GM21723 (cell line): ENCODE results near the gene RNH1.
"Not testable (repeated sequence)": the region's sequence is repeated elsewhere in the genome, so short reads cannot be mapped to it uniquely, and the experiment has no call there.

ENCODE experiments used
- ATAC-seq: cut with Tn5 transposase; IDR thresholded peaks from one replicate; pipeline ENCODE4 v1.9.1; 2021; ENCODE audit warnings: mild to moderate bottlenecking, moderate library complexity; ENCODE audit not compliant: unreplicated experiment

RNH1 gene

DNA sequence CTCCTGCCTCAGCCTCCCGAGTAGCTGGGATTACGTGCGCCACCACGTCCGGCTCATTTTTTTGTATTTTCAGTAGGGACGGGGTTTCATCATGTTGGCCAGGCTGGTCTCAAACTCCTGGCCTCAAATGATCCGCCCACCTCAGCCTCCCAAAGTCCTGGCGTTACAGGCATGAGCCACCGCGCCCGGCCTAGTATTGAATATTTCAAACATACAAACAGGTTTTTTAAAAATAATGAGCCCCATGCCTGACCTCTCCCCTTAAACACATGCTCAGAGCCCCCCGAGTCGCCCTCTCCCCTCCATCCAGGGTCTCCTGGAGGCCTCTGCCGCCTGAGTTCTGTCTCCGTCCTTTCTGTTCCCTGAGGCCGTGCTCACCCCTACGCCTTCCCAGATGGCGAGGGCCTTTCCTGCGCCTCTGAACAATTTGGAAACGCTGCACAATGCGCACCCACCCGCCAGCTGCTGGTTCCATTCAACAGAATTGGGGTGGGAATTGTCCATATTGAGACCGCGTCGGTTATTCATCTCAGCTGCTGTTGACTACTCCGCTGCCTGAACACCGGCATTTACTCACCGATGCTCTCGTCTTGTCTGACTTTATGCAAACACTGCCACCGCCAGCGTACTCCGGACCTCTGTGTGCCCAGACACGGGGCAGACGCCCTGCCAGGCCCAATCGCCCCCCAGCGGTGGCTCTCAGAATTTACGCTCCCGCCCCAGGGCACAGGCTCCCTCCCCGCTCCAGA, 13.6 kb upstream of the RNH1 start:
- no peak for ATAC-seq

GRCh38 chr11:518463-519202, 11.6 kb upstream of the RNH1 start:
- peak; percentile 87 for ATAC-seq

GRCh38 chr11:516918-517685, 10.1 kb upstream of the RNH1 start:
- not testable (repeated sequence) for ATAC-seq

- no peak for ATAC-seq
Observed at GRCh38 chr11:516400-516799, 9.4 kb upstream of the RNH1 start.

DNA sequence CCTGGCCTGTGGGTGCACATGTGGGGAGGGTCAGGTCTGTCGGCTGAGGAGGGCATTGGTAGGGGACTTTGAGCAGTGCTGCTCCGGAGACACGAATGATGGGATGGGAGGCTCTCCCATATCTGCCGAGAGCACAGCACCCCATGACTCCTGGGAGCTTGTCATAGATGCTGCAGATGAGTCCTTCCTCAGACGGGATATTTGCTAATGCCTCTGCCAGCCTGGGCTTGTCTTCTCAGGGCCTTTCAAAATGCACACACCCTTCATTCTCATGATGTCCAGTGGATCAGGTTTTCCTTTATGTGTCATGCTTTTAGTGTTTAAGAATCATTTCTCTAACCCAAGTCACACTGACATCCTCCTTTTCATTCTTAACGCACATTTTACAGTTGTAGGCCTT, 8.1 kb upstream of the RNH1 start:
- no peak for ATAC-seq

GRCh38 chr11:514606-515005, 7.6 kb upstream of the RNH1 start:
- no peak for ATAC-seq

- ATAC-seq: no peak
Observed at GRCh38 chr11:512761-513595, 5.9 kb upstream of the RNH1 start.

DNA sequence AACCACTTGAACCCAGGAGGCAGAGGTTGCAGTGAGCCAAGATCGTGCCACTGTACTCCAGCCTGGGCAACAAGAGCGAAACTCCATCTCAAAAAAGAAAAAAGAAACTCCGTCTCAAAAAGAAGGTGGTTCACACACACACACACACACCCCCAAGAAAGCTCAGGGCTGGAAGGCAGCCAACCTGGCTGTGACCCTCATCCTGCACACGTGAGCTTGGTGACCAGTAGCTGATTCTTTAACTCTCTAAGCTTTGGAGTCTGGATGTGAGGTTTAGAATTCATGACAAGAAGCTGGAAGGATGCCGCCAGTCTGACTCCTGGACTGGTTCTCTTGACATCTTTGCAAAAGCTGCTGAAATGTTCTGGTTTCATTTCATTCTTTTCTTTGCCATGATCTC, 1.9 kb upstream of the RNH1 start:
- ATAC-seq: no peak

DNA sequence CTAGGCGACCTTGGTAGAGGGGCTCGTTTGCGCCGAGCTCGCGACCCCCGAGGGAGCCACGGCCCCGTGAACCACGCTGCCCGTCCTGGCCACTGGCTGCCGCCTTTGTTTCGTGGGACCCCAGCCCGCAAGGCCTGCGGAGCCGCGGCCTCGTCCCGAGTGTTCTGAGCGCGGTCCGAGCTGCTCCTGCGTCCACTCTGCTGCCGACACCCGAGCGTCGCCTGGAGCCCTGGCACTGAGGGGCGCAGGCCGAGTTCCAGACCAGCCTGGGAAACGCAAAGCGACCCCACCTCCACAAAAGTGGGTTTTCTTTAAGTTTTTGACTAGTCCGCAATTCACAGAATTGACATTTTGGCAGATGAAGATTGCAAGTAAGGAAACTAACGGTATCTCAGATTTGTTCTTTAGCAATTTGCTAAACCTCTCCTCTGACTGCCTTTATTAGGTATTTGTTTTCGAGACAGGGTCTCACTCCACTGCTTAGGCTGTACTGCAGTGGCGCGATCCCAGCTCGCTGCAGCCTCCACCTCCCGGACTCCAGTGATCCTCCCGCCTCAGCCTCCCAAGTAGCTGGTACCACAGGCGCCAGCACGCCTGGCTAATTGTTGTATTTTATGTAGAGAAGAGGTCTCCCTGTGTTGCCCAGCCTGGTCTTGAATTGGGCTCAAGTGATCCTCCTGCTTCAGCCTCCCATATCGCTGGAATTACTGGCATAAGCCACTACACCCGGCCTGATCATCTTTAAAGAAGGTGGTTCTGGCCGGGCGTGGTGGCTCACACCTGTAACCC, 879 bp upstream of the RNH1 start:
- ATAC-seq: no peak

- ATAC-seq: peak; percentile 60
Observed at GRCh38 chr11:506238-506994, 626 bp downstream of the RNH1 start.

DNA sequence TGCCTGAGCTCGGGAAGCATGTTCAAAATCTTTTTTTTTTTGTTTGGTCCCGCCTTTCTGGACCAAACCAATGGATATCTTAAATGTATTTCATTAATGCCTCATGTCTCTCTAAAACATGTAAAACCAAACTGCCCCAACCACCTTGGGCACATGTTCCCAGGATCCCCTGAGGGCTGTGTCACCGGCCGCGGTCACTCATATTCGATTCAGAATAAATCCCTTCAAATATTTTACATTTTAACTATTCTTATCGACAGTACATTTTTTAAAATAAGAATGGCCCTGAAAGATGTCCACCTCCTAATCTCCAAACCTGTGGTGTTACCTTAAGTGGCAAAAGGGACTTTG, 2.1 kb downstream of the RNH1 start:
- ATAC-seq: no peak

DNA sequence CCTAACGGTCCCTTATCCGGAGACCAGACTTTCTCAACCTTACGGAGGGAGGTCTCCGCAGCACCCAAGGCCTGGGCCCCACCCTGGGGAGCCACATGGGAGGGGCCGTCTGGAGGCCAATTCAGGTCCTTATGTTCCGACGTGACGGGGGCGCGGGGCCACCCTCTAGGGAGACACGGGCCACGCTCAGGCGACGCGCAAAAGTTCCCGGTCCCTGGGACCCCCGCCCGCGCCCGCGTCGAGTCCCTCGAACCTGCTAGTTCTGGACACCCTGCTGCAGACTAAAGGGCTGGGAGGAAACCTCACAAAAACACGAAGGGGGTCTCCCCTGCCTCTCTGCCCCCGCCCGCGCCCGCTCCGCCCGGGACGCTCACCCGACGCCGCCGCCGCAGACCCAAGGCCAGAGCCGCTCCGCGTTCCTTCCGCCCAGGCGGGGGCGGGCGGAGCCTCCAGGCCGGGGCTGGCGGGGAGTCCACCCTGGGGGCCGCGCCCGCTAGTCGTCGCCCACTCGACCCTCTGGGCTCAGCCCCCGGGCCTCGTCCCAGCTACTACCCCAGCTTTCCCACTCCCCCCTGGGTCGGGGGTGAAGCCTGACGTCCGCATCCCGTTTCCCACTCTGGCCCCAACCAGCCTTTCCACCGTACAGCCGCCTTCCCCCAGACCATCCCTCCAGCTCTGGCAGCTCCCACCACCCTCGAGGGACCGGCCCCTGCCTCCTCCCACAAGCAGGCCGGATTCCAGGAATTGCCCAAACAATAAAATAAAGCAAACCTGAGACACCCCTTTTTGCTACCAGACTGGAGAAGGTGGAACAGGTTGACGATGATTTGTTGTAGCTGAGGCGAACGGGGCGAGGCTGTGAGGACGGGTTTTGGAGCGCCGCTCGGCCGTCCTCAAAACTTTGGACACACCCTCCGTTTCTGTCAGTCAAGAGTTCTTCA, 2.7 kb downstream of the RNH1 start:
- ATAC-seq: no peak

- no peak for ATAC-seq
Observed at GRCh38 chr11:503179-503981, 3.7 kb downstream of the RNH1 start.

- no peak for ATAC-seq
Observed at GRCh38 chr11:502288-503178, 4.5 kb downstream of the RNH1 start.

- ATAC-seq: no peak
Observed at GRCh38 chr11:501683-502287, 5.3 kb downstream of the RNH1 start.
